ENCODE results near the gene GOLGA8B.
"Not testable (repeated sequence)": the region's sequence is repeated elsewhere in the genome, so short reads cannot be mapped to it uniquely, and the experiment has no call there.

The GOLGA8B gene

GRCh38 chr15:34554716-34555115 lies 28.7 kb downstream of the GOLGA8B start:
- DNase-seq, result not testable (repeated sequence)

GRCh38 chr15:34554126-34554525 lies 29.3 kb downstream of the GOLGA8B start:
- not testable (repeated sequence) for DNase-seq

GRCh38 chr15:34550129-34550528 lies 33.3 kb downstream of the GOLGA8B start:
- DNase-seq, result not testable (repeated sequence)

- not testable (repeated sequence) for DNase-seq
These were observed 34.1 kb downstream of the GOLGA8B start for GRCh38 chr15:34549381-34549809.

- DNase-seq, result not testable (repeated sequence)
These were observed 39.4 kb downstream of the GOLGA8B start for GRCh38 chr15:34543860-34544649.

GRCh38 chr15:34535857-34536256 lies 47.6 kb downstream of the GOLGA8B start:
- DNase-seq, result not testable (repeated sequence)

Measured in stimulated activated CD4-positive, alpha-beta T cell treated with anti-CD3 and anti-CD28 coated beads, Interleukin-2, amount 100 ng/mL, for 48 hours (primary cell).